ENCODE data around the gene MS4A12.
"Not testable (repeated sequence)": the region's sequence is repeated elsewhere in the genome, so short reads cannot be mapped to it uniquely, and the experiment has no call there.

MS4A12 gene

GRCh38 chr11:60492488-60493009, at the start of gene MS4A12:
Gene MS4A12 (plus strand): TSS chr11:60492778. CDS start chr11:60497319, 4,541 bp downstream.
- no peak for DNase-seq (ENCODE audit: low spot score)

GRCh38 chr11:60447070-60447469, 45.5 kb upstream of the MS4A12 start:
- no peak for DNase-seq (ENCODE audit: low spot score)

- no peak for DNase-seq (ENCODE audit: low spot score)
Observed at GRCh38 chr11:60447846-60448245, 44.7 kb upstream of the MS4A12 start.

GRCh38 chr11:60451185-60451584, 41.4 kb upstream of the MS4A12 start:
- not testable (repeated sequence) for DNase-seq (ENCODE audit: low spot score)

- DNase-seq (ENCODE audit: low spot score) = no peak
Observed at GRCh38 chr11:60454212-60454611, 38.4 kb upstream of the MS4A12 start.

- no peak for DNase-seq (ENCODE audit: low spot score)
Observed at GRCh38 chr11:60455531-60456042, 37.0 kb upstream of the MS4A12 start, which contains the start of gene MS4A1. Gene MS4A1 (plus strand): TSS chr11:60455847. CDS start chr11:60462375, 6,528 bp downstream.

GRCh38 chr11:60457576-60457975, 35.0 kb upstream of the MS4A12 start:
- DNase-seq (ENCODE audit: low spot score) = no peak

GRCh38 chr11:60459345-60459744, 33.2 kb upstream of the MS4A12 start:
- no peak for DNase-seq (ENCODE audit: low spot score)

GRCh38 chr11:60468829-60469228, 23.7 kb upstream of the MS4A12 start:
- no peak for DNase-seq (ENCODE audit: low spot score)

GRCh38 chr11:60469723-60470122, 22.9 kb upstream of the MS4A12 start:
- DNase-seq (ENCODE audit: low spot score) = no peak

GRCh38 chr11:60477035-60477445, 15.5 kb upstream of the MS4A12 start:
- no peak for DNase-seq (ENCODE audit: low spot score)

GRCh38 chr11:60482361-60482760, 10.2 kb upstream of the MS4A12 start:
- DNase-seq (ENCODE audit: low spot score) = no peak

GRCh38 chr11:60485987-60486386, 6.6 kb upstream of the MS4A12 start:
- peak; percentile 4 for DNase-seq (ENCODE audit: low spot score)

- no peak for DNase-seq (ENCODE audit: low spot score)
Observed at GRCh38 chr11:60493454-60493853, 876 bp downstream of the MS4A12 start.

GRCh38 chr11:60498399-60498798, 5.8 kb downstream of the MS4A12 start:
- no peak for DNase-seq (ENCODE audit: low spot score)

- DNase-seq (ENCODE audit: low spot score) = no peak
Observed at GRCh38 chr11:60498853-60499252, 6.3 kb downstream of the MS4A12 start.

- DNase-seq (ENCODE audit: low spot score) = no peak
Observed at GRCh38 chr11:60500276-60500910, 7.8 kb downstream of the MS4A12 start.

GRCh38 chr11:60502221-60502775, 9.7 kb downstream of the MS4A12 start:
- no peak for DNase-seq (ENCODE audit: low spot score)

- no peak for DNase-seq (ENCODE audit: low spot score)
Observed at GRCh38 chr11:60504219-60504905, 11.8 kb downstream of the MS4A12 start.

GRCh38 chr11:60509609-60510008, 17.0 kb downstream of the MS4A12 start:
- not testable (repeated sequence) for DNase-seq (ENCODE audit: low spot score)

- not testable (repeated sequence) for DNase-seq (ENCODE audit: low spot score)
Observed at GRCh38 chr11:60510209-60510608, 17.6 kb downstream of the MS4A12 start.

GRCh38 chr11:60511393-60511792, 18.8 kb downstream of the MS4A12 start:
- DNase-seq (ENCODE audit: low spot score) = no peak

All from kidney capillary endothelial cell (primary cell).